Spleen (tissue), 7 donors: ENCODE measurements around the gene CCNJL.

Experiments
- POLR2AphosphoS5 ChIP-seq, 3 donors: sonication (generic); formaldehyde crosslinking; IDR thresholded peaks; one replicate each; pipeline ENCODE4 v1.5.1; 2017; ENCODE audit warnings: antibody characterized with exemption in 3 of 3
- TF ChIP-seq, protein P1 (sequence below), 11 experiments: fragments of 200-600 bp in 7 of 11; fragments of 450-650 bp in 4 of 11; sonication (generic) in 4 of 11; IDR thresholded peaks in 8 of 11; conservative IDR thresholded peaks in 3 of 11; 1 replicate in 7 of 11; 2 replicates in 4 of 11; pipeline versions ENCODE4 v1.4.0 to v1.8.0; 2016 to 2021; ENCODE audit warnings: antibody characterized with exemption in 11 of 11, inconsistent platforms in 4 of 11, mild to moderate bottlenecking in 1 of 11
- donor health status: DM: no; HTN: no; CAD: no; lungs with moderate emphysema.
- donor health status: DM: no; HTN: no; CAD: no.
- donor health status: DM: no; HTN: no; CAD: no.

DNA sequence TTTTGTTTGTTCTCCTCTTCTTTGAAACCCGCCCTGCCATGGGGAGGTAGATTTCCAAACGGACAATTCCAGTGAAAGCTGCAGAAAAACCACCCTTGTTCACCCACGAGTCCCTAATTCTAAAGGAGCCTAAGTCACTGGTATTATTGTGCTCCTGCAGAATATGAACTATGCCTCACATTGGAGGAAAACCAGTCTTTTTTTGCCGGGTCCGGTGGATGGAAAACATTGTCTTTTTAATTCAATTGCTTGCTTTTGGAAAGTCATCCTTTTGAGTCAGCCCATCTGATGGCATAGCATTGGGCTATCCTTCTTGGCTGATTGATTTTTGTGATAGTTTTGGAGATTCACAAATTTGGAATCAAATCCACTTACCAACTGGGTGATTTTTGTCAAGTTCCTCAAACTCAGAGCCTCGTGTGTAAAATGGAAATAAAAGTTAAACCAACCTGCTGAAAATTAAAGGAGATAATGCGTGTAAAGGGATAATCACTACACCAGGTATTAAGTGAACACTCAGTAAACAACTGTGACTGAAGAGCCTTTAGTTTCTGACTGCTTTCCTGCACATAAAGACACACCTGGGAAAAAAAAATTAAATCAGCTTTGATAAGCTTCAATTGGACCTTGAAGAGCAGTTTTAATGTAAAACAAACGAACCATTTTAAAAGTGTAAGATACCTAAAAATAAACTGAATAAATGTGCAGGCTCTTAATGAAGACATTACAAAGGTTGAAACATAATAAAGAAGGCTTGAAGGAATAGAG is 780 bp upstream of the CCNJL start:
- TF ChIP-seq, protein P1, sequence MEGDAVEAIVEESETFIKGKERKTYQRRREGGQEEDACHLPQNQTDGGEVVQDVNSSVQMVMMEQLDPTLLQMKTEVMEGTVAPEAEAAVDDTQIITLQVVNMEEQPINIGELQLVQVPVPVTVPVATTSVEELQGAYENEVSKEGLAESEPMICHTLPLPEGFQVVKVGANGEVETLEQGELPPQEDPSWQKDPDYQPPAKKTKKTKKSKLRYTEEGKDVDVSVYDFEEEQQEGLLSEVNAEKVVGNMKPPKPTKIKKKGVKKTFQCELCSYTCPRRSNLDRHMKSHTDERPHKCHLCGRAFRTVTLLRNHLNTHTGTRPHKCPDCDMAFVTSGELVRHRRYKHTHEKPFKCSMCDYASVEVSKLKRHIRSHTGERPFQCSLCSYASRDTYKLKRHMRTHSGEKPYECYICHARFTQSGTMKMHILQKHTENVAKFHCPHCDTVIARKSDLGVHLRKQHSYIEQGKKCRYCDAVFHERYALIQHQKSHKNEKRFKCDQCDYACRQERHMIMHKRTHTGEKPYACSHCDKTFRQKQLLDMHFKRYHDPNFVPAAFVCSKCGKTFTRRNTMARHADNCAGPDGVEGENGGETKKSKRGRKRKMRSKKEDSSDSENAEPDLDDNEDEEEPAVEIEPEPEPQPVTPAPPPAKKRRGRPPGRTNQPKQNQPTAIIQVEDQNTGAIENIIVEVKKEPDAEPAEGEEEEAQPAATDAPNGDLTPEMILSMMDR (IDR thresholded peaks at IDR 0.05 in 8 of 11, conservative IDR thresholded peaks at IDR 0.05 in 3 of 11), result no peak
- no peak for TF ChIP-seq POLR2AphosphoS5 (IDR thresholded peaks at IDR 0.05)
